CD4-positive, alpha-beta T cell treated with Interleukin-21 for 1 hour (primary cell): Measurements from ENCODE around the gene MTARC1.

Experiments
- DNase-seq: peaks from one replicate; pipeline ENCODE4 v3.0.0-alpha.2; 2020

The MTARC1 gene

GRCh38 chr1:220786337-220787068, at the start of gene MTARC1:
TSS of gene MTARC1 (plus strand) at chr1:220786913. CDS start at chr1:220786945, 32 bp downstream.
- DNase-seq = no peak

DNA sequence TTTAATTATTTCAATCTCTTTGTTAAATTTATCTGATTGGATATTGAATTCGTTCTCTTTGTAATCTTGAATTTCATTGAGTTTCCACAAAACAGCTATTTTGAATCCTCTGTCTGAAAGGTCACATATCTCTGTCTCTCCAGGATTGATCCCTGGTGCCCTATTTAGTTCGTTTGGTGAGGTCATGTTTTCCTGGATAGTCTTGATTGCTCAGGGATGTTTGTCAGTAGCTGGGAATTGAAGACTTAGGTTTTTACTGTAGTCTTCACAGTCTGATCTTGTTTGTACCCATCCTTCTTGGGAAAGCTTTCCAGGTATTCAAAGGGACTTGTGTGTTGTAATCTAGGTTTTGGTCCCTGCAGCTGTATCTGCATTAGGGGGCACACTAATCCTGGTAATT, 45.4 kb upstream of the MTARC1 start:
- DNase-seq = no peak

DNA sequence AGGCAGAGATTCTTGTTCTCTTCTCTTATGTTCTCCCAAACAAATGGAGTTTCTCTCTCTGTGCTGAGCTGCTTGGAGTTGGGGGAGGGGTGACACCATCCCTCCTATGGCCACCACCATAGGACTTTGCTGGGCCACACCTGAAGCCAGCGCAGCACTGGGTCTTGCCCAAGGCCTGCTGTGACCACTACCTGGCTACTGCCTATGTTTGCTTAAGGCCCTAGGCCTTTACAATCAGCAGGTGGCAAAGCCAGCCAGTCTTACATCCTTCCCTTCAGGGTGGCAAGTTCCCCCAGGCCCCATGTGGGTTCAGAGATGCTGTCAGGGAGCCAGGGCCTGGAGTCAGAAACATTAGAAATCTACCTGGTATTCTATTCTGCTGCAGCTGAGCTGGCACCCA, 44.9 kb upstream of the MTARC1 start:
- DNase-seq = no peak

DNA sequence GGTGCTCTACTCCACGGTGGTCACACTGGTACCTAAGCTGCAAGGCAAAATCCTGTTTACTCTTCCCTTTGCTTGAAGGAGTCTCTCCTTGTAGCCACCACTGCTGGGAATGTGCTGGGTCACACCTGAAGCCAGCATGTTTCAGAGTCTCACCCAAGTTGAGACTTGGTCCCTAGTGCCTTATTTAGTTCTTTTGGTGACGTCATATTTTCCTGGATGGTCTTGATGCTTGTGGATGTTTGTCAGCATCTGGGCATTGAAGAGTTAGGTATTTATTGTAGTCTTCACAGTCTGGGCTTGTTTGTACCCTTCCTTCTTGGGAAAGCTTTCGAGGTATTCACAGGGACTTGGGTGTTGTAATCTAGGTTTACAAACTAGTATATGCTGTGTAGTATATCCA, 44.2 kb upstream of the MTARC1 start:
- no peak for DNase-seq

- no peak for DNase-seq
Observed at GRCh38 chr1:220746851-220747250, 39.9 kb upstream of the MTARC1 start.

DNA sequence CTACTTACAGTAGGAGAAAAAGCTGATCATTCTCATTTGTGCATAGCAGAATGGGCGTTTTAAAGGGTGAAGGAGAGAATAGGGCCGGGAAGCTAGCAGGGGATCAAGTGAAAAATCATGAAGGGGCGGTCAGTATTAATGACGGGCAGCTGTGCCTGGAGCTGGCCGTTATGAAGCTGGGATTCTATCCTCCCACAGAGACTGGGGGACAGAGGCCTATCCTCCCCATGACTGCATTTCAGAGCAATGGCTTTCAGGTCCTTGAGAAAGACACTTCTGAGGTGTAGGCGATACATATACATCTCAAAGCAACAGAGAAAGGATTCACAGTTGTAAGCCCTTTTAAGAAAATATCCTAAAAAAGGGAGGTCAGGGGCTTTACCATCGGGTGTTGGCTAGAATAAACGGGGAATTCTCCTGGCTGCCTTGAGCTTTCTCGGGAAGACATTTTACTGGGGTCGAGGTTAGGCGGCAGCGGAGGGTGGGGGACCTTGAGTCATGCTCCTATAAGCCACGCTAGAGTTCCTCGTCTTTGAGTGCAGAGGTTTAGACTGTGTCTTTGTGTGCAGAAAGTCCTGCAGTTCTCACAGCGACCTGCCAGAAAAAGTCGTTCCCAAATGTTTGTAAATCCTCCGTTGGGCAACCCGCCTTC, 39.1 kb upstream of the MTARC1 start:
- DNase-seq = no peak

DNA sequence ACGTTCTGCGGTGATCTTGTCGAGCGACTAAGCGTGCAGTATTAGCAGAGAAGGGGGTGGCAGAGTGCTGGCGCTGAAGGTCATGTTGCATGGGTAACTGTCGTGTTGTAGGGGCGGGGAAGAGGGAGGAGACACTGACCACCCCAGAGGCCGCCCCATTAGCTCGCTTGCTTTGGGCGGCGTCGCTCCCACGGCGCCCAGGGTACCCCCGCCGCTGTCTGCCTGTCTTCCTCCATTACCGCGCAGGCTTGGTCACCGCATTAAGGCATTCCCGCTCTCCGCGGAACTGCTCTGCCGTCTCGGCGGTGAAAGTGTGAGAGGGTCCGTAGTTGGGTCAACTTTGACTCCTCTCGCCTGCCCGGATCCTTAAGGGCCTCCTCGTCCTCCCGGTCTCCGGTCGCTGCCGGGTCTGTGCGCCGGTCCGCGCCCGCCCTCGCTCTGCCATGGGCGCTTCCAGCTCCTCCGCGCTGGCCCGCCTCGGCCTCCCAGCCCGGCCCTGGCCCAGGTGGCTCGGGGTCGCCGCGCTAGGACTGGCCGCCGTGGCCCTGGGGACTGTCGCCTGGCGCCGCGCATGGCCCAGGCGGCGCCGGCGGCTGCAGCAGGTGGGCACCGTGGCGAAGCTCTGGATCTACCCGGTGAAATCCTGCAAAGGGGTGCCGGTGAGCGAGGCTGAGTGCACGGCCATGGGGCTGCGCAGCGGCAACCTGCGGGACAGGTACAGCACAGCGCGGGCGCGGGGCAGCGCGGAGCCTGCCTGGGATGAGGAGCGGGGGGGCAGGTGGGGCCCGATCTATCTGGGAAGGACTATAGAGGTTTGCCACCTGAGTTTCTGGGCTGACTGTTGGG, 38.4 kb upstream of the MTARC1 start, which contains the start of gene MTARC2:
Gene MTARC2 (plus strand): TSS at position 234 of the 846 bp plus-strand sequence. CDS start 210 bp downstream, at position 444.
- no peak for DNase-seq

GRCh38 chr1:220748936-220749335, 37.8 kb upstream of the MTARC1 start:
- no peak for DNase-seq

DNA sequence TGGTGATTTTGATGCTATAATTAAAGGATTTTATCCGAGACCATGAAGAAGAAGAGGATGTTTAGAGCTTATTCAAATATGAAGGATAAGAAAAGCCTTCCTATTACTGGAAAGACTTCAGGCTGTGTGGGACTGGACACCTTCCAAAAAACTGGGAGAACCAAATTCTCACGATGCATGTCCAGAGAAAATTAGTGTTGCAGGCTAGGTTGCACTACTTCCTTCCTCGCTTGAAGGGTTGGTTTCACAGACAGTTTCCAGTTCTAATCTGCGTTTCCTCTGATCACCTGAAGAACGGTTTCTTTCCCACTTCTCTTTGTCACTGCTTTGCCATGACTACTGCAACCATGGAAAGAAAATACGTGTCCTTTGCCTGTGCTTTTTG, 36.6 kb upstream of the MTARC1 start:
- no peak for DNase-seq

DNA sequence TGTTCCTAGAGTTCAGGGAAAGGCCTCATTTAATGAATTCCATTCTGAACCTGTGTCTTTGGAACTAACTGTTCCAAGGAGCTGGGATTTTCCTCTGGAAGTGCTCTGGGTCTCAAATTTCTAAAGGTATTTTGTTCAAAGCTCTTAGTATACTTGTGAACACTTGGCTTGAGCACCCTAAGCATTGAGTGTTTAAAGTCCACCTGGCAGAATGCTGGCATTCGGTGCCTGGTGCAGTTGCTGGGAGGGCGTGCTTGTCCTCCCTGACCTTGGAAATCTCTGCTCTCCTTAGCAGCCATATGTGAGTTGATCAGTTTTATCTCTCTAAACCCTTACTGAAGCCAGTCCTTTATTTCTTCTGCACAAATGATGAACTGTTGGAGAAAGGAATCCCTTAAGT, 35.6 kb upstream of the MTARC1 start:
- DNase-seq = no peak

GRCh38 chr1:220754212-220754917, 32.3 kb upstream of the MTARC1 start:
- DNase-seq = no peak

GRCh38 chr1:220754918-220755295, 31.8 kb upstream of the MTARC1 start:
- no peak for DNase-seq

DNA sequence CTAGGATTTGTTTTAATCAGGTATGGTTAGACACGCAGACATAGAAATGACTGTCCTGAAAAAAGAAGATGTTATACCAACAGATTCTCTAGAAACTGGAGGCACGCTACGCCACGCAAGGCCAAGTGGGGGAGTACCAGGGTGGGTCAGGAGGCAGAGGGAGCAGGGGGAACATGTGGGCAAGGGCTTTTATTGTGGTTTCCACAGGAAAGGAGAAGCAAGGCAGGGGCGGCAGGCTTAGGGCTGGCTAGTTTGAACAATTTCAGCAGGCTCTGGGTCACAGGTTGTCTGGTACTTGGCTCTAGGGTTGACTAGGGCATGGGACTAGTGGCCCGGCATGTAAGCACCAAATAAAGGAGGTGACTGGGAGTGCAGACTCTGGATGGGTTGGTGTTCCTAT, 31.4 kb upstream of the MTARC1 start:
- no peak for DNase-seq

DNA sequence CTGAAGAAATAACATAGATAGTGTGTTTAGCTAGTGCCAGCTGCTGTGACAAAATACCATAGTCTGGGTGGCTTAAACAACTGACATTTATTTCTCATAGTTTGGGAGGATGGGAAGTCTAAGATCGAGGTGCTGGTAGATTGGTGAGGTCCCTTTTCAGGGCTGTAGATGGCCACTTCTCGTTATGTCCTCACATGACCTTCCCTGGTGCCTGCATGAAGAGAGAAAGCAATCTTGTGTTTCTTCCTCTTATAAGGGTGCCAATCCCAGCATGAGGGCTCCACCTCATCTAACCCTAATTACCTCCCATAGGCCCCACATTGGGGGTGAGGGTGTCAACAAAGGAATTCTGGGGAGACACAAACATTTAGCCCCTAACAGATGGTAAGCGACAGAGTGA, 29.3 kb upstream of the MTARC1 start:
- no peak for DNase-seq

GRCh38 chr1:220759147-220759546, 27.6 kb upstream of the MTARC1 start:
- no peak for DNase-seq

- no peak for DNase-seq
Observed at GRCh38 chr1:220761688-220762427, 24.9 kb upstream of the MTARC1 start.

- DNase-seq = no peak
Observed at GRCh38 chr1:220764757-220765156, 22.0 kb upstream of the MTARC1 start.

- DNase-seq = no peak
Observed at GRCh38 chr1:220767312-220768125, 19.2 kb upstream of the MTARC1 start.

GRCh38 chr1:220768126-220768601, 18.5 kb upstream of the MTARC1 start:
- no peak for DNase-seq

GRCh38 chr1:220769205-220769604, 17.5 kb upstream of the MTARC1 start:
- DNase-seq = no peak

GRCh38 chr1:220770245-220770913, 16.3 kb upstream of the MTARC1 start:
- no peak for DNase-seq
